SJSA1 (cell line): ENCODE data around the gene GNAO1. TPM values are rescaled to one million over a fixed set of nuclear protein-coding genes. Genes with fewer than 3 reads are reported as not detected.

Source experiments
- DNase-seq, 2 experiments: peaks; one replicate each; pipeline ENCODE4 v3.0.0-alpha.2; 2015 to 2020; ENCODE audit warnings: low spot score in 2 of 2, low read depth in 1 of 2
- H3K27ac ChIP-seq: fragments of 250-450 bp; sonication (Bioruptor Pico); 2 replicates; pipeline ENCODE4 v1.5.1; 2020; ENCODE audit warnings: mild to moderate bottlenecking, moderate library complexity
- H3K27me3 ChIP-seq: fragments of 250-450 bp; sonication (Bioruptor Pico); replicated peaks from 2 replicates; pipeline ENCODE4 v1.5.1; 2020; ENCODE audit warnings: mild to moderate bottlenecking, moderate library complexity
- H3K36me3 ChIP-seq: fragments of 250-450 bp; sonication (Bioruptor Pico); 2 replicates; pipeline ENCODE4 v1.5.1; 2020; ENCODE audit warnings: mild to moderate bottlenecking
- H3K4me1 ChIP-seq: fragments of 250-450 bp; sonication (Bioruptor Pico); replicated peaks from 2 replicates; pipeline ENCODE4 v1.6.1; 2021; ENCODE audit warnings: mild to moderate bottlenecking
- H3K4me3 ChIP-seq: fragments of 250-450 bp; sonication (Bioruptor Pico); 2 replicates; pipeline ENCODE4 v1.5.1; 2020; ENCODE audit warnings: mild to moderate bottlenecking
- H3K9me3 ChIP-seq: fragments of 250-450 bp; sonication (Bioruptor Pico); replicated peaks from 2 replicates; pipeline ENCODE4 v1.5.1; 2020; ENCODE audit warnings: mild to moderate bottlenecking
- total RNA-seq: library from RNA; depleted of rRNA; stranded (reverse); fragments of >200 nt; shearing (Covaris generic); gene quantifications from 2 replicates; pipeline ENCODE4 v1.2.3, GENCODE V29; 2014

Gene GNAO1
- total RNA-seq, 1 experiment from 2014 or later: 5.1 TPM

- Histone ChIP-seq H3K9me3 (no peaks in the 10 kb centered on the region), H3K4me3 (no peak overlapping the region), H3K36me3 (no peaks in the 10 kb centered on the region), H3K27ac (peak overlapping the region; percentile 71), H3K27me3 (no peaks in the 10 kb centered on the region), H3K4me1 (peaks cover 40% of the 10 kb centered on the region)
- DNase-seq: peak; percentile 83 to 94
Observed at GRCh38 chr16:56300891-56301850, 109.9 kb downstream of the GNAO1 start.

- Histone ChIP-seq H3K36me3 (no peaks in the 10 kb centered on the region), H3K27me3 (no peaks in the 10 kb centered on the region), H3K9me3 (no peaks in the 10 kb centered on the region), H3K27ac (no peak overlapping the region), H3K4me3 (no peak overlapping the region), H3K4me1 (peaks cover 40% of the 10 kb centered on the region)
- DNase-seq: no peak
Observed at GRCh38 chr16:56302506-56302905, 111.2 kb downstream of the GNAO1 start.

- no peak overlapping the region for H3K4me3 ChIP-seq
- peaks cover 40% of the 10 kb centered on the region for H3K4me1 ChIP-seq
- H3K27ac ChIP-seq: no peak overlapping the region
- H3K36me3 ChIP-seq: no peaks in the 10 kb centered on the region
- H3K27me3 ChIP-seq: no peaks in the 10 kb centered on the region
- no peaks in the 10 kb centered on the region for H3K9me3 ChIP-seq
- peak; percentile 40 to 67 for DNase-seq
Observed at GRCh38 chr16:56303066-56303715, 111.9 kb downstream of the GNAO1 start.

GRCh38 chr16:56303880-56304279, 112.6 kb downstream of the GNAO1 start:
- Histone ChIP-seq H3K9me3 (no peaks in the 10 kb centered on the region), H3K4me1 (peaks cover 40% of the 10 kb centered on the region), H3K27ac (no peak overlapping the region), H3K27me3 (no peaks in the 10 kb centered on the region), H3K4me3 (no peak overlapping the region), H3K36me3 (no peaks in the 10 kb centered on the region)
- no peak for DNase-seq

- Histone ChIP-seq H3K4me3 (no peak overlapping the region), H3K27ac (no peak overlapping the region), H3K4me1 (peaks cover 25% of the 10 kb centered on the region), H3K36me3 (no peaks in the 10 kb centered on the region), H3K9me3 (no peaks in the 10 kb centered on the region), H3K27me3 (no peaks in the 10 kb centered on the region)
- DNase-seq: no peak
Observed at GRCh38 chr16:56305956-56306565, 114.8 kb downstream of the GNAO1 start.

- H3K4me3 ChIP-seq: no peak overlapping the region
- no peak overlapping the region for H3K27ac ChIP-seq
- H3K36me3 ChIP-seq: no peaks in the 10 kb centered on the region
- no peak for DNase-seq
- no peaks in the 10 kb centered on the region for H3K27me3 ChIP-seq
- peaks cover 16% of the 10 kb centered on the region for H3K4me1 ChIP-seq
- no peaks in the 10 kb centered on the region for H3K9me3 ChIP-seq
Observed at GRCh38 chr16:56306690-56307533, 115.6 kb downstream of the GNAO1 start.

- no peak overlapping the region for H3K4me3 ChIP-seq
- no peak for DNase-seq
- H3K4me1 ChIP-seq: peaks cover 10% of the 10 kb centered on the region
Observed at GRCh38 chr16:56307534-56307873, 116.2 kb downstream of the GNAO1 start.

GRCh38 chr16:56309008-56309407, 117.7 kb downstream of the GNAO1 start:
- DNase-seq: no peak
- no peak overlapping the region for H3K4me3 ChIP-seq
- no peaks in the 10 kb centered on the region for H3K27me3 ChIP-seq
- H3K27ac ChIP-seq: no peak overlapping the region
- H3K36me3 ChIP-seq: no peaks in the 10 kb centered on the region
- H3K9me3 ChIP-seq: no peaks in the 10 kb centered on the region
- H3K4me1 ChIP-seq: no peaks in the 10 kb centered on the region

More at GRCh38 chr16:56307534-56307873, 116.2 kb downstream of the GNAO1 start:
- Histone ChIP-seq H3K36me3 (no peaks in the 10 kb centered on the region), H3K9me3 (no peaks in the 10 kb centered on the region), H3K27ac (no peak overlapping the region), H3K27me3 (no peaks in the 10 kb centered on the region)

GRCh38 chr16:56310690-56311089, 119.4 kb downstream of the GNAO1 start:
- Histone ChIP-seq H3K27ac (no peak overlapping the region), H3K36me3 (no peaks in the 10 kb centered on the region), H3K4me1 (no peaks in the 10 kb centered on the region), H3K4me3 (no peak overlapping the region), H3K9me3 (no peaks in the 10 kb centered on the region), H3K27me3 (no peaks in the 10 kb centered on the region)
- DNase-seq: no peak

GRCh38 chr16:56311208-56312027, 120.1 kb downstream of the GNAO1 start:
- H3K36me3 ChIP-seq: no peaks in the 10 kb centered on the region
- no peak overlapping the region for H3K27ac ChIP-seq
- H3K9me3 ChIP-seq: no peaks in the 10 kb centered on the region
- no peaks in the 10 kb centered on the region for H3K4me1 ChIP-seq
- no peak overlapping the region for H3K4me3 ChIP-seq
- DNase-seq: no peak
- H3K27me3 ChIP-seq: no peaks in the 10 kb centered on the region

- DNase-seq: no peak
- Histone ChIP-seq H3K27ac (no peak overlapping the region), H3K36me3 (no peaks in the 10 kb centered on the region), H3K27me3 (no peaks in the 10 kb centered on the region), H3K4me1 (no peaks in the 10 kb centered on the region), H3K9me3 (no peaks in the 10 kb centered on the region), H3K4me3 (no peak overlapping the region)
Observed at GRCh38 chr16:56312028-56312300, 120.7 kb downstream of the GNAO1 start.

- Histone ChIP-seq H3K4me3 (no peak overlapping the region), H3K27me3 (no peaks in the 10 kb centered on the region), H3K36me3 (no peaks in the 10 kb centered on the region), H3K27ac (no peak overlapping the region), H3K4me1 (no peaks in the 10 kb centered on the region), H3K9me3 (no peaks in the 10 kb centered on the region)
- DNase-seq: no peak
Observed at GRCh38 chr16:56312556-56312955, 121.3 kb downstream of the GNAO1 start.
